Stimulated activated CD8-positive, alpha-beta memory T cell treated with anti-CD3 and anti-CD28 coated beads, Interleukin-15, amount 100 ng/mL, for 48 hours (primary cell): ENCODE data around the gene GATAD2B.

Experiments
- DNase-seq, 2 donors: peaks; one replicate each; pipeline ENCODE4 v3.0.0-alpha.2; 2020; ENCODE audit warnings: low read depth in 2 of 2

Gene GATAD2B

DNA sequence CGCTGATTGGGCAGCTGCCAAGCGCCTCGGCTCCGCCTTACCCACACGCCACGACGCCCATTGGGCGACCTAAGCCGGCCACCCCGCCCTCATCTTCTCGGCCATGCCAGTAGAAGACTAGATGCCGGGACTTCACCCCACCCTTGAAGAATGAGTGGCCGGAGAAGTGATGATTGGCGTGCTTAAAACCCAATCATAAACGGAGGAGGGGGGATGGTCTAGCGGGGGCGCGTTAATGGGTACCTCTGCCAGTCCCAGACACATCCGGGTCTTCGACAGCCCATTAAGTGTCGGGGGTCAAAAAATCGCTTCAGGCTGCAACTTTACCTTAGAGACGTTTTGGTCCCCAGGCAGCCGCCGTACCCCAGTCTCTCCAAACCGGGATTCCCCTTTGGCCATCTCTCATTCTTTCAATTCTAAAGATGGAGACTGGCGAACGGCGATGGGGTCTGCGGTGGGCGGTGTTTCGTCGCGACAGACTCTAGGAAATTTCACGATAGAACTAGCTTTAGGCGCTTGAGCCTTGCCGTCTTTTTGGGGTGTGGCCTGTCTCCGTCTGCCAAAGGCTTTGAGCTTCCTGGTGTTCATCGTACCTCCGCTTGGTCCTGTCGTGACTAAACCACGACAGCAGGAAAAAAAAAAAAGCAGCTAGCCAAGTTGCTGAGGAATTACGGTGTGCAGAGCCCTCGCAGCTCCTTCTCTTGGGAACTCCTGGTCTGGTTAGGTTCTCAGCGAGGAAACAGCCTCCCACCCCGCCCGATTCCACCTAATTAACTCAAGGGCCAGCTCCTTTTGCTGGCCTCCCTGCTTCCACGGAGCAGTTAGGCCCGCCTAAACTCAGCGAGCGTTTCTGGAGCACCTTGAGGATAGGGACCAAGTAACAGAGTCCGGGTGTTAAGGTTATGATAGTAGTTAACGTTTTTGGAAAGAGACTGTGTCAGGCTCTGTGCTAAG lies at the start of gene GATAD2B:
GATAD2B (minus strand) TSS at position 1 of the 954 bp plus-strand sequence. CDS start 94,625 bp downstream, outside the sequence.
- DNase-seq: peak; percentile 98 to 99

GRCh38 chr1:153970346-153970745 lies 47.6 kb upstream of the GATAD2B start:
- no peak for DNase-seq

GRCh38 chr1:153968972-153969371 lies 46.2 kb upstream of the GATAD2B start:
- DNase-seq: no peak

DNA sequence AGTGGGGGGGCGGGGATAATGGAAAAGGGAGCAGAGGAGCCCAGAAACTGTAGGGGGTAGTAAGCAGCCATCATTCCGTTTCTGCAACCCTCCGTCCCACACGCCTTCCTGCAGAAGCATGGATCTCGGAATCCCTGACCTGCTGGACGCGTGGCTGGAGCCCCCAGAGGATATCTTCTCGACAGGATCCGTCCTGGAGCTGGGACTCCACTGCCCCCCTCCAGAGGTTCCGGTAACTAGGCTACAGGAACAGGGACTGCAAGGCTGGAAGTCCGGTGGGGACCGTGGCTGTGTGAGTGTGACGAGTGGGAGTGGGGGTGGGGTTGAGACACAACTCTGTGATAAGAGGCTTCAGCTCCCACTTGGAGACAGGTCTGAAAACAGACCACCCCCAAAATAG lies 45.6 kb upstream of the GATAD2B start:
- no peak for DNase-seq

DNA sequence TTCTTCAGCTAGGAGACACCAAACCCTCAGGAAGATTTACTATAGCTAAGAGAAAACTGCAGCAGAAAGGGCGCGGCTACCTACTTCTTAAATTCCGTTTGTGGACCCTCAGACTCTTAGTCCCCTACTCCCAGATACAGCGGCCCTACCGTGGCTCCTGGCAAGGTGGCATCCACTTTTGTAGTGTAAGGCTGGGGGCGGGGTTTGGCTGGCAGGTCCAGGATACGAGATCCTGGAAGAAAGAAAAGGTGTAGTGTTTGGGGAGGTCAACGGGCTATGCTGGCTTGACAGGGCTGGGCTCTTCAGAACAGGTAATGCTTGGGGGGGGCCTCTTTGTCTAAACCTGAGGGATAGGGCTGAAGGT lies 45.2 kb upstream of the GATAD2B start:
- no peak for DNase-seq

DNA sequence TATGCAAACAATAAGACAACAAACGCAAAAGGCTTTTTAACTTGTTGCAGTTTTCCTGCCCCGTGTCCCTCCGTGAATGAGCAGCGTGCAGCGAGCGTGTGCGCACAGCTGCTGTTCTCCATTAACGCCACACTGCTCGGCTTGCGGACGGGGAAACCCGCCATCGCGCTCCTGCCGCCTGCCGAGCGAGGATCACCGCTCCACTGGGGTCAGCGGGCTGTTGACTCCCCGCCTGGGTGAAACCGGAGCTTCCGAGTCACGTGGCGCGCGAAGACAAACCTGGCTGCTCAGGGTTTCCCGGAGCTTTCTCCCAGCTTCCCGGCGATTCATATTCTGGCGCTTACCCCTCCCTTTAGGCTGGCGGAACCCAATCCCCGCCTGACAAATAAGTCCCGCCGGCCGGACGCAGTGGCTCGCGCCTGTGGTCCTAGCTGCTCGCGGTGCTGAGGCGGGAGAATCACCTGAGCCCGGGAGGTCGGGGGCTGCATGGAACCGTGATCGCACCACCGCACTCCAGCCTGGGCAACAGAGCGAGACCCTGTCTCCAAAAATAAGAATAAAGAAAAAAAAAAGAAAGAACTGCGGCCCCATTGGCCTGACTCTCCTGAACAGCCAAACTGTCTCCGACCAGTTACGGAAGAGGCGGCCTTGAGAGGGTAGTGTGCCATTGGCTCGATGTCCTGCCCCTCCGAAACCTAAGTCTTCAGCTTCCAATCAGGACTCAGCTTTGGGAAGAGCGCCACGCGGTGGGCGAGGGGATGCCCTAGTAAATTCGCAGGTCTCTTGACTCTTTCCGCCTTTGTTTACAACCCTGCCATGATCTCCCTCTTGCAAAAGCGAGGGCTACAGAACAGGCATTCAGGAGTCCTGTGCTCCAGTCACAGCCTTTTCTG lies 44.6 kb upstream of the GATAD2B start, which contains the start of gene CREB3L4:
CREB3L4 (plus strand) TSS at position 796 of the 893 bp plus-strand sequence. CDS start 624 bp downstream, outside the sequence.
- DNase-seq: peak; percentile 77 to 82

DNA sequence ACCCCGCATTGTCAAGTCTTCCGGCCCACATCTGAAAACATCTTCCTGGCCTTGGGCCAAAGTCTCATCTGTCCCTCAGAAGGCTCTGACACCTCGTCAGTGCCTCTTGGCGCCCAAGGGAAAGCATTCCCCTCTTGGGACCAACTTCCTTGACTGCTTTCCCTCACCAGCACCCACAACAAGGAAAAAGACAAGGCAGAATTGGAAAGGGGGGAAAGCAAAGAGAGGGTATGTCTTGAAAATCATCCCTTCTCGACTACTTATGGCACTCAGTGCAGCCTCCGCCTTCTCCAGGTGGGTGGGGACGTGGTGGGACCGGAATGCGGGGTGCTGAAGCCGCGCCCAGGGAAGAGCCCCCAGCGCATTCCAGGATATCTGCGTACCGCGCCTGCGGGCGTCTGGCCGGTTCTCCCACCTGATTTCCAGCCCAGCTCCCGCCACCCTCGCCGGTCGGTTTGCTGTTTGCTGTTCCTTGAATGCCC lies 41.1 kb upstream of the GATAD2B start:
- DNase-seq: no peak

DNA sequence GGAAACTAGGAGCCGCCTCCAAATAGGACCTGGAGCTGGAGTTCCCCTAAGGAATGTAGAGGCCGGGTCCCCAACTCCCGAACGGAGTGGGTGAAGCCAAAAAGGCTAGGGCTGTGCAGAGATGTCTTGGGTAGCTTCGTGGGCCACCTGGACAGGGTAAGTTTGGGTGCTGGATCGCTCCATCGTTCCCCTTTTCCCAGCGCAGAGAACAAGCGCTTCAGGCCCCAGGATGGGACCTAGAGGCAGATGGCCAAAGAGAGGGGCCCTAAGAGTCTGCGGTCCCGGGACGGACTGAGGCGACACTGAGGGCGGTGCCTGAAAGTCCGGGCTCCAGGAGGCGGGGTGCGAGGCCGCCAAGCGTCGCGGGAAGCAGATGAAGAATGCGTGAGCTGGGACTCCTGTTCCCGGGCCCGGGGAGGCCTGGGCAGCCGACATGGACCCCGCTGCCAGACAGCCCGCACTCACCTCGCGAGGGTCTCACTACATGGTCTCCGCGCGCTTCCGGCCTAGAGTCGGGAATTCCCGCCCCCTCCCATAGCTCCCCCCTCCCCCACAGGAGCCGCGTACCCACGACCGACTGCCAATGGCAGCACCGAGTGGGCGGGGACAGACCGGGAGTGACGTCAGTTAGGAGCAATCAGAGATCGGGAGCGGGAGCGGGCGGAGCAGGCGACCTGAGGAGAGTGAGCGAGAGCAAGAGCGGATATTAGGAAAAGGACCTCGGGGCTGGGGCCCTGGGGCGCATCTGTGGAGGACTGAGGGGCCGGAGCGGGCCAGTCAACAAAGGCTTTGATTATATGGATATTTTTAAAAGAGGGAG lies 40.5 kb upstream of the GATAD2B start, which contains the start of gene SLC39A1:
SLC39A1 (minus strand) TSS at position 508 of the 820 bp plus-strand sequence. CDS start 822 bp downstream, outside the sequence.
- peak; percentile 90 for DNase-seq

DNA sequence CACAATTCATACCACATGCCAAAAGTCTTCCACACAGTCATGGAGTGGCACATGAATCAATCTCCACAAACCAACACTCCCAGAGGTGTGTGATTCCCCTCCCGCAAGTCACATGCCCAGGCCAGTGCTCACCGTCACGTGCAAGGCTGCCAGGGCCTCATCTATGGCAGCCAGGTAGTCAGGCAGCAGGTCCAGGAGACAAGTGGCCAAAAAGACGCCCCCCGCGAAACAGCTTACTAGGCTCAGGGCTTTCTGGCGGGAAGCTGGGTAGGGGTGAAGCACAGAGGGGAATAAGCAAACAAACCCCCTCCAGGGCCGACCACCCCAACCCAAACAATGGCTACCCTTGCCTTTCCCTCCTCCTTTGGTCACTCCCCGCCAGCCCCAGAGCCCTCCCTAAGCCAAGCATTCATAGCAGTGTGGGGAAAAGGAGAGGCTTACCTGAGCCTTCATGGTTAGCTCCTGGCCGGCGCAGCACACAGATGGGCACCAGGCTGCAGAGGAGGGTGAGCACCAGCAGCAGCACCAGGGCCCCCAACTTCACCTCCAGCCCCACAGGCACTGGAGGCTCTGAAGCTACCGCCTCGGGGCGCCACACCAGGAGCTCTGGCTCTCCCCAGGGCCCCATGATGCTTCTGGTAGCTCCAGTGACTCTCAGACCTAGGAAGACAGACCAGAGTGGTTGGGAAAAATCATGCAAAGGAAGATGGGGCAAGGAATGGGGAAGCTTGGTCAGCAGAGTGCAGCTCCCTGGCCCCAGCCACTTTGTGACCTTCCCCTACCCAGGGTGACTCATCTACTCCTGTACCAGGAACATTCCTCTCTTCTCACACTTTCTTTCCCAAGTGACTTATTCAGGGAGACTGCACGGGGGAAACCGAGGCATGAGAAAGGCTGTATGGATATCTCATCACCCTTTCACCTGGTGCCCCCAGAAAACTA lies 39.6 kb upstream of the GATAD2B start:
- DNase-seq: no peak

- DNase-seq: no peak
These were observed 38.6 kb upstream of the GATAD2B start for GRCh38 chr1:153961421-153961820.

GRCh38 chr1:153960206-153960605 lies 37.4 kb upstream of the GATAD2B start:
- no peak for DNase-seq

GRCh38 chr1:153959454-153959853 lies 36.7 kb upstream of the GATAD2B start:
- no peak for DNase-seq

DNA sequence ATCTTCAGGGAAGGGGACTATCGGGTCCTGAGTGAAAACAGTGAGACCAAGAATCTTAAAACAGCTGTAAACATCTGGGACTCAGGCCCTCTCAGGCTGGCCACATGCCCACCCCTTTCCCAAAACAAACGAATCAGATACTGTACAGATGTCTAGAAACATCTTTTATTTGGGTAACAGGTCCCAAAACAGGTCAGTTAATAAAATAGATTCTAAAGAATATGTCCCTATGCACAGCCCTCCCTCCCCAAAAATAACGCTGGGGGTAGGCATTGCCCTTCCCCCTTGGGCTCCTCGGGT lies 36.1 kb upstream of the GATAD2B start:
- DNase-seq: no peak

DNA sequence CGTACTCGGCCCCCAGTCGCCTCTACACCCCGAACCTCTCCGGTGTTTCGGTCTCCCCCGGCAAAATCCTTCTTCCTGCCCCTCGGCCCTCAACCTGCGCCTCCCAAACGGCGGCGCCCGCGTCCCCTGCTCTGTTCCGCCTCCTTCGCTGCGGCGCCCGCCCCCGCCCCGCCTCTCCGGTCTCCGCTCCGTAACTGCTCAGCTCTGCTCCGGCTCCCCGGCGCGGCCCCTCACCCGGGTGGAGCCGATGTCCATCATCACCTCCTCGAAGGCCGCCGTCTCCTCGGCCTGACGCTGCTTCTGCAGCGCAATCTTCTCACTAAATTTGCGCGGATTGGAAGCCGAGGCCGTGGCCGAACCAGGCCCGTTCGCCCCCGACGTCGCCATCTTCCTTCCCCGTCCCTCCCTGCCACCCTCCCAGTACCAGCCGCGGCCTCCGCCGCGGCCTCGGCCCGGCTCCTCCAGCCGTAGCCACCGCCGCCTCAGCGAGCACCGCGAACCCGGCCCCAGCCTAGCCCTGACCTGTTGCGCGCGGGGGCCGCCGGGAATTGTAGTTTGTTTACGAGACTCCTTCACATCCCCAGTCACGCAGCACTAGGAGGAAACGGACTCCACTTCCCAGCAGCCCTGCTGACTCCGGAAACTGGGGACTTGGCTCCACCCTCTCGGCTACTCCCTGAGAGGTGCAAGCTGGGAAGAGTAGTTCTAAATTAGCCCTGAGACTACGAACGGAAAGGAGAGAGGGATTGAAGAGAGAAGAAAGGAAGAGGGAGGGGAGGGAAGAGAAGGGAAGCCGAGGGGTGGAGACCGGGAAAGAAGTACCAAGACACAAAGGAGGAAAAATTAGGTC lies 35.6 kb upstream of the GATAD2B start, which contains the start of gene CRTC2:
CRTC2 (minus strand) TSS at position 502 of the 850 bp plus-strand sequence; CDS start at position 387, 115 bp downstream.
- DNase-seq: peak; percentile 94 to 96

DNA sequence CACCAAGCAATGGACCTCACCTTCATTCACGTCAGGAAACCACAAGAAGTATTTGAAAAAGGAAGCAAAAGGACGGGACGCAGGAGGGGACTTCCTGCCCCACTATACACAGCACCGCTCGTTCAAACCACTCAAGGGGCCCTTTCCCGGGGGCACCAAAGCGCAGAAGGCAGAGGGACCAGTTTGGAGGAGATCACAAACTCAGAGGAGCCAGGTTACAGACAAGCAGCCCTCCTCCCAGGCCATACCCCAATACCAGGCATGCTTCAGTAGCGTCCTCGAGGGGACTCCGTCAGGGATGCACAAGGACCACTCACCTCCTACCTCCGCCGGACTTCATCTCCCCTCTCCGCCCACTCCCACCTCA lies 35.0 kb upstream of the GATAD2B start:
- peak in 1 of 2 donors; percentile 33 for DNase-seq

- DNase-seq: no peak
These were observed 34.4 kb upstream of the GATAD2B start for GRCh38 chr1:153956997-153957715.

GRCh38 chr1:153954826-153955225 lies 32.1 kb upstream of the GATAD2B start:
- DNase-seq: no peak

GRCh38 chr1:153953859-153954365 lies 31.1 kb upstream of the GATAD2B start:
- DNase-seq: no peak
